HCT116 (cell line): ENCODE results near the gene TRNP1. TPM values are rescaled to one million over a fixed set of nuclear protein-coding genes. Genes with fewer than 3 reads are reported as not detected.
A peak's percentile ranks its signal among the peaks of the same experiment; 100 is the strongest.

Experiments
- ATAC-seq: fragments of 200-7000 bp; cut with Tn5 transposase; 2 replicates; pipeline ENCODE4 v1.9.1; 2020; ENCODE audit warnings: mild to moderate bottlenecking, moderate library complexity
- BruUV-seq: library from RNA; stranded (reverse); fragments of 400-500 nt; replicated peaks from 2 replicates; lab custom pipeline; 2021; lab: Mats Ljungman, UMichigan
- CTCF ChIA-PET: fragments of 300-600 bp; sonication (Branson Sonifier 250); formaldehyde crosslinking; loops from one replicate; lab custom pipeline; 2021; ENCODE audit warnings: antibody characterized with exemption; lab: Charles Lee
- POLR2A ChIA-PET: fragments of 300-600, 350-600 bp; sonication (Branson Sonifier 250); formaldehyde crosslinking; loops from one replicate; lab custom pipeline; 2021; ENCODE audit warnings: antibody characterized with exemption; lab: Charles Lee
- RAD21 ChIA-PET, 2 experiments: fragments of 300-600 bp; sonication (Branson Sonifier 250); formaldehyde crosslinking; loops; one replicate each; lab custom pipeline; 2023; ENCODE audit warnings: low total read pairs in 2 of 2; ENCODE audit not compliant: uncharacterized antibody in 2 of 2, unreplicated experiment in 2 of 2, low non-redundant PET in 1 of 2; lab: Charles Lee
- DNase-seq: peaks from one replicate; pipeline ENCODE4 v3.0.0-alpha.2; 2010; ENCODE audit warnings: low read depth, low spot score
- H2AFZ ChIP-seq: fragments of 200-600 bp; shearing (Covaris generic), sonication (generic); 2 replicates; pipeline ENCODE4 v1.6.1; 2017; ENCODE audit warnings: low read depth, mixed run types, mixed read lengths, antibody characterized with exemption, low read length; ENCODE audit not compliant: poor library complexity, severe bottlenecking
- H3K27ac ChIP-seq: 2 replicates; pipeline ENCODE4 v1.5.1; 2012; ENCODE audit warnings: low read depth, low read length
- H3K27me3 ChIP-seq: fragments of 200-600 bp; sonication (generic); 2 replicates; pipeline ENCODE4 v1.6.1; 2016; ENCODE audit warnings: mixed run types, low read length, mixed read lengths; ENCODE audit not compliant: insufficient read depth
- H3K36me3 ChIP-seq, 2 experiments: fragments of 200-500 bp in 1 of 2; fragments of 200-600 bp in 1 of 2; sonication (Bioruptor generic) in 1 of 2; sonication (generic) in 1 of 2; 2 replicates each; pipeline versions ENCODE4 v1.5.1 to v1.6.1; 2014 to 2016; ENCODE audit warnings: low read length in 2 of 2, inconsistent platforms in 1 of 2, mixed read lengths in 1 of 2, mixed run types in 1 of 2; ENCODE audit not compliant: insufficient read depth in 2 of 2, control insufficient read depth in 1 of 2
- H3K4me1 ChIP-seq, 2 experiments: fragments of 200-600 bp in 1 of 2; sonication (generic) in 1 of 2; 2 replicates each; pipeline versions ENCODE4 v1.5.1 to v1.6.1; 2012 to 2017; ENCODE audit warnings: low read length in 2 of 2, inconsistent platforms in 1 of 2, mild to moderate bottlenecking in 1 of 2, mixed read lengths in 1 of 2, mixed run types in 1 of 2, moderate library complexity in 1 of 2; ENCODE audit not compliant: insufficient read depth in 2 of 2, control insufficient read depth in 1 of 2
- H3K4me2 ChIP-seq: fragments of 200-600 bp; sonication (generic); 2 replicates; pipeline ENCODE4 v1.6.1; 2017; ENCODE audit warnings: mixed run types, low read length, mixed read lengths
- H3K4me3 ChIP-seq, 2 experiments: fragments of 200-600 bp in 1 of 2; sonication (generic) in 1 of 2; replicated peaks in 1 of 2; 2 replicates each; pipeline ENCODE4 v1.5.1; 2011 to 2016; ENCODE audit warnings: low read length in 2 of 2, control low read depth in 1 of 2, low read depth in 1 of 2, mild to moderate bottlenecking in 1 of 2, mixed read lengths in 1 of 2, mixed run types in 1 of 2
- H3K79me2 ChIP-seq: fragments of 200-600 bp; sonication (generic); 2 replicates; pipeline ENCODE4 v1.6.1; 2017; ENCODE audit warnings: mild to moderate bottlenecking, mixed run types, low read length, moderate library complexity, mixed read lengths; ENCODE audit not compliant: insufficient read depth
- H3K9ac ChIP-seq: fragments of 200-600 bp; sonication (generic); 2 replicates; pipeline ENCODE4 v1.6.1; 2016; ENCODE audit warnings: low read length, mixed read lengths
- H3K9me2 ChIP-seq: fragments of 200-600 bp; sonication (generic), shearing (Covaris generic); 2 replicates; pipeline ENCODE4 v1.6.1; 2017; ENCODE audit warnings: mixed run types, mild to moderate bottlenecking, moderate library complexity; ENCODE audit not compliant: insufficient read depth
- H3K9me3 ChIP-seq, 2 experiments: fragments of 200-500 bp in 1 of 2; fragments of 200-600 bp in 1 of 2; sonication (Bioruptor generic) in 1 of 2; sonication (generic) in 1 of 2; 2 replicates each; pipeline ENCODE4 v1.6.1; 2014 to 2017; ENCODE audit warnings: low read length in 2 of 2, mixed read lengths in 2 of 2, inconsistent platforms in 1 of 2, low read depth in 1 of 2, mild to moderate bottlenecking in 1 of 2, mixed run types in 1 of 2, moderate library complexity in 1 of 2; ENCODE audit not compliant: control insufficient read depth in 1 of 2, insufficient read depth in 1 of 2
- H4K20me1 ChIP-seq: fragments of 200-600 bp; sonication (generic), shearing (Covaris generic); 2 replicates; pipeline ENCODE4 v1.6.1; 2017; ENCODE audit warnings: mixed run types, mild to moderate bottlenecking, moderate library complexity; ENCODE audit not compliant: insufficient read depth
- CBX3 ChIP-seq: IDR thresholded peaks from 2 replicates; pipeline ENCODE4 v1.6.1; 2012; ENCODE audit warnings: low read depth
- EGR1 ChIP-seq: IDR thresholded peaks from 2 replicates; pipeline ENCODE4 v1.6.1; 2012; ENCODE audit warnings: low read depth
- EZH2 ChIP-seq: fragments of 200-600 bp; sonication (generic); IDR thresholded peaks from 2 replicates; pipeline ENCODE4 v1.6.1; 2017; ENCODE audit warnings: antibody characterized with exemption, mixed run types
- EZH2phosphoT487 ChIP-seq: fragments of 200-600 bp; IDR thresholded peaks from 2 replicates; pipeline ENCODE4 v1.6.1; 2018; ENCODE audit warnings: antibody characterized with exemption, borderline replicate concordance
- JUND ChIP-seq: IDR thresholded peaks from 2 replicates; pipeline ENCODE4 v1.6.1; 2012
- MAX ChIP-seq: IDR thresholded peaks from 2 replicates; pipeline ENCODE4 v1.6.1; 2012
- POLR2A ChIP-seq: IDR thresholded peaks from 2 replicates; pipeline ENCODE4 v1.7.0; 2011; ENCODE audit warnings: borderline replicate concordance; ENCODE audit not compliant: insufficient read depth, insufficient read length; ENCODE audit errors: extremely low read depth
- POLR2AphosphoS5 ChIP-seq: IDR thresholded peaks from 2 replicates; pipeline ENCODE4 v1.6.1; 2011; ENCODE audit warnings: mild to moderate bottlenecking, low read depth, low read length, moderate library complexity
- RAD21 ChIP-seq: IDR thresholded peaks from 2 replicates; pipeline ENCODE4 v1.6.1; 2012; ENCODE audit warnings: low read depth, mild to moderate bottlenecking
- SIN3A ChIP-seq: IDR thresholded peaks from 2 replicates; pipeline ENCODE4 v1.6.1; 2012; ENCODE audit warnings: low read depth
- SP1 ChIP-seq: IDR thresholded peaks from 2 replicates; pipeline ENCODE4 v1.6.1; 2012; ENCODE audit warnings: low read depth
- SRF ChIP-seq: IDR thresholded peaks from 2 replicates; pipeline ENCODE4 v1.6.1; 2012; ENCODE audit warnings: low read depth
- TCF7L2 ChIP-seq: IDR thresholded peaks from 2 replicates; pipeline ENCODE4 v1.7.0; 2011; ENCODE audit warnings: borderline replicate concordance, inconsistent platforms; ENCODE audit not compliant: insufficient read depth, insufficient read length; ENCODE audit errors: extremely low read depth
- YY1 ChIP-seq: IDR thresholded peaks from 2 replicates; pipeline ENCODE4 v1.6.1; 2011; ENCODE audit warnings: low read length, low read depth, moderate library complexity, mild to moderate bottlenecking; ENCODE audit not compliant: insufficient replicate concordance; ENCODE audit errors: extremely low read depth
- ZBTB33 ChIP-seq: IDR thresholded peaks from 2 replicates; pipeline ENCODE4 v1.6.1; 2011; ENCODE audit warnings: mild to moderate bottlenecking, low read length, moderate library complexity; ENCODE audit not compliant: insufficient replicate concordance; ENCODE audit errors: extremely low read depth
- ZFX ChIP-seq: fragments of 450-650 bp; IDR thresholded peaks from 2 replicates; pipeline ENCODE4 v1.6.1; 2017
- ZNF274 ChIP-seq: fragments of 200-500 bp; sonication (Bioruptor generic); IDR thresholded peaks from 2 replicates; pipeline ENCODE4 v1.6.1; 2014; ENCODE audit warnings: mild to moderate bottlenecking, low read depth, low read length, inconsistent platforms
- intact Hi-C: fragments of 100-400 bp; cut with micrococcal nuclease; formaldehyde crosslinking; loops from 2 replicates; pipeline ENCODE4 v1.10.0; 2022
- total RNA-seq: library from RNA; stranded (reverse); gene quantifications from one replicate; pipeline ENCODE4 v1.2.1, GENCODE V29; 2021; ENCODE audit not compliant: unreplicated experiment
- TF ChIP-seq, protein P1 (sequence below): IDR thresholded peaks from 2 replicates; pipeline ENCODE4 v1.6.1; 2012
- TF ChIP-seq, protein P2 (sequence below), 3 experiments: fragments of 200-600 bp in 1 of 3; sonication (generic) in 1 of 3; IDR thresholded peaks in 2 of 3; conservative IDR thresholded peaks in 1 of 3; 2 replicates each; pipeline ENCODE4 v1.5.1; 2012 to 2017; ENCODE audit warnings: low read depth in 2 of 3, low read length in 2 of 3, antibody characterized with exemption in 1 of 3, borderline replicate concordance in 1 of 3, control low read depth in 1 of 3, mild to moderate bottlenecking in 1 of 3, mixed read lengths in 1 of 3, mixed run types in 1 of 3, moderate library complexity in 1 of 3; ENCODE audit not compliant: insufficient read depth in 1 of 3

Gene TRNP1
- total RNA-seq, 1 experiment from 2014 or later = 76.9 TPM

DNA sequence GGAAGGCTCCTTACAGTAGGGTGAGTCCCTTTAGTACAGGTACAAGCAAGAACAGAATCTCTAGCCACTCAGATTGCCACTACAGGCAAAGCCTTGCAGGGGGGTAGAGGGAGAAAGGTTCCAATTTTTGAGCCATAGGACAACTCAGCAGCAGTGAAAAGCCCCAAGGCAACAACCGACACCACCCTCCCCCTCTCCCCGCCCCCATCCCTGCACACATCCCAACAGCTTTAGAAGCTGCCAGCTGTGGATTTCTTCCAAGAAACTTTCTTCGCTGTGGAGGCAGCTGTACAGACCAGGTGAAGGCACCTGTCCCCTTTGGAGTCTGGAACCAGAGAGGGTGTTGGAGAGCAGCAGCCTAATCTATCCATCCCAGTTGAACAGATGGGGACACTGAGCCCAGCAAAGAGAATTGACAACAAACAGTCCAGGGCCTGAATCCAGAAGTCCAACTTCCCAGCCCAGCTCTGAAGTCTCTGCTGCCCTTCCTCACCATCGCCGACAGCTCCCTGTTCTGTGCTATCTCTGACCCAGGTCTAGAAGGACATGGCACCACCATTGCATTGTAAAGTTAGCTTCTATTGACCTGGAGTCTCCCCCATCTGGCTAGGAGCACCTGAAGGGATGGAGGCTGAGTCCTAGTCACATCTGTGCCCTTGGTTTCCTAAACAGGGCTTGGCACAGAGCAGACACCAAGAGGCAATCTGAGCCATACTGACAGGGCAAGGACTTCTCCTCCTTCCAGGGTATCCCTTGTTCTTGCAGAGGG is 16.9 kb downstream of the TRNP1 start:
- H3K4me3 ChIP-seq = peak overlapping the region; percentile 16 to 60

More for the DNA sequence above, 16.9 kb downstream of the TRNP1 start:
- H3K9me3 ChIP-seq = no peaks in the 10 kb centered on the region
- no TSS peak for BruUV-seq
- no peaks in the 10 kb centered on the region for H3K27me3 ChIP-seq
- H3K4me2 ChIP-seq = peak overlapping the region; percentile 81
- no peaks in the 10 kb centered on the region for H3K9me2 ChIP-seq
- H3K36me3 ChIP-seq = peaks cover 0 to 6% of the 10 kb centered on the region in 2 experiments; a peak in 1 of 4 replicates
- POLR2A ChIA-PET = interaction anchor here (0.8 to 1.6 kb wide), 4 partner anchors 9 to 381 kb away, joined by 3 to 5 read pairs (median 4); no protein-coding TSS in a partner anchor
- peak overlapping the region; percentile 43 for H3K27ac ChIP-seq
- TF ChIP-seq ZBTB33 (no peak), POLR2AphosphoS5 (no peak), SIN3A (no peak), TCF7L2 (no peak), EZH2 (no peak), CBX3 (no peak), EGR1 (no peak), RAD21 (no peak), ZNF274 (no peak), SP1 (no peak), SRF (no peak), MAX (no peak), ZFX (no peak), POLR2A (no peak), JUND (no peak), YY1 (no peak), EZH2phosphoT487 (no peak)
- TF ChIP-seq, protein P1, sequence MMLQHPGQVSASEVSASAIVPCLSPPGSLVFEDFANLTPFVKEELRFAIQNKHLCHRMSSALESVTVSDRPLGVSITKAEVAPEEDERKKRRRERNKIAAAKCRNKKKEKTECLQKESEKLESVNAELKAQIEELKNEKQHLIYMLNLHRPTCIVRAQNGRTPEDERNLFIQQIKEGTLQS = no peak
- TF ChIP-seq, protein P2, sequence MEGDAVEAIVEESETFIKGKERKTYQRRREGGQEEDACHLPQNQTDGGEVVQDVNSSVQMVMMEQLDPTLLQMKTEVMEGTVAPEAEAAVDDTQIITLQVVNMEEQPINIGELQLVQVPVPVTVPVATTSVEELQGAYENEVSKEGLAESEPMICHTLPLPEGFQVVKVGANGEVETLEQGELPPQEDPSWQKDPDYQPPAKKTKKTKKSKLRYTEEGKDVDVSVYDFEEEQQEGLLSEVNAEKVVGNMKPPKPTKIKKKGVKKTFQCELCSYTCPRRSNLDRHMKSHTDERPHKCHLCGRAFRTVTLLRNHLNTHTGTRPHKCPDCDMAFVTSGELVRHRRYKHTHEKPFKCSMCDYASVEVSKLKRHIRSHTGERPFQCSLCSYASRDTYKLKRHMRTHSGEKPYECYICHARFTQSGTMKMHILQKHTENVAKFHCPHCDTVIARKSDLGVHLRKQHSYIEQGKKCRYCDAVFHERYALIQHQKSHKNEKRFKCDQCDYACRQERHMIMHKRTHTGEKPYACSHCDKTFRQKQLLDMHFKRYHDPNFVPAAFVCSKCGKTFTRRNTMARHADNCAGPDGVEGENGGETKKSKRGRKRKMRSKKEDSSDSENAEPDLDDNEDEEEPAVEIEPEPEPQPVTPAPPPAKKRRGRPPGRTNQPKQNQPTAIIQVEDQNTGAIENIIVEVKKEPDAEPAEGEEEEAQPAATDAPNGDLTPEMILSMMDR (IDR thresholded peaks at IDR 0.05 in 2 of 3, conservative IDR thresholded peaks at IDR 0.05 in 1 of 3; ENCODE audit: borderline replicate concordance in 1 of 3, insufficient read depth in 1 of 3, low read depth in 2 of 3, low read length in 2 of 3) = no peak
- H2AFZ ChIP-seq = no peak overlapping the region
- ATAC-seq (peak; percentile 6; the same call in 1 of the 2 replicates), DNase-seq (no peak)
- peaks cover 59 to 78% of the 10 kb centered on the region in 2 experiments for H3K4me1 ChIP-seq
- peak overlapping the region; percentile 62 for H3K9ac ChIP-seq
- intact Hi-C loops = no loop called here
- CTCF ChIA-PET = interaction anchor here (0.8 to 1.1 kb wide), 2 partner anchors 12 to 36 kb away, joined by 3 to 5 read pairs; no protein-coding TSS in a partner anchor
- no peaks in the 10 kb centered on the region; the same call in 1 of the 2 replicates for H3K79me2 ChIP-seq
- RAD21 ChIA-PET = no interaction called here
- H4K20me1 ChIP-seq = no peaks in the 10 kb centered on the region
